HEK293T (cell line): ENCODE results near the gene ACOX3.

ENCODE experiments used
- BHLHE40 ChIP-seq: fragments of 450-650 bp; IDR thresholded peaks from 2 replicates; pipeline ENCODE4 v1.6.1; 2016; ENCODE audit warnings: mild to moderate bottlenecking, moderate library complexity, borderline replicate concordance
- CTBP1 ChIP-seq: fragments of 450-650 bp; IDR thresholded peaks from 2 replicates; pipeline ENCODE4 v1.6.1; 2016; ENCODE audit warnings: borderline replicate concordance
- ELF4 ChIP-seq: fragments of 450-650 bp; IDR thresholded peaks from 2 replicates; pipeline ENCODE4 v1.6.1; 2017; ENCODE audit warnings: antibody characterized with exemption
- FOXA1 ChIP-seq: fragments of 450-650 bp; IDR thresholded peaks from 2 replicates; pipeline ENCODE4 v1.6.1; 2016; ENCODE audit warnings: mild to moderate bottlenecking
- FOXK2 ChIP-seq: fragments of 450-650 bp; IDR thresholded peaks from 2 replicates; pipeline ENCODE4 v1.6.1; 2016; ENCODE audit warnings: mild to moderate bottlenecking
- FOXM1 ChIP-seq: fragments of 450-650 bp; IDR thresholded peaks from 2 replicates; pipeline ENCODE4 v1.6.1; 2017; ENCODE audit warnings: mild to moderate bottlenecking, borderline replicate concordance
- L3MBTL2 ChIP-seq: fragments of 450-650 bp; conservative IDR thresholded peaks from 2 replicates; pipeline ENCODE4 v1.6.1; 2016; ENCODE audit warnings: mild to moderate bottlenecking
- LEF1 ChIP-seq: fragments of 450-650 bp; IDR thresholded peaks from 2 replicates; pipeline ENCODE4 v1.6.1; 2017; ENCODE audit warnings: mild to moderate bottlenecking, borderline replicate concordance
- PKNOX1 ChIP-seq: fragments of 450-650 bp; IDR thresholded peaks from 2 replicates; pipeline ENCODE4 v1.6.1; 2016
- SP1 ChIP-seq: fragments of 450-650 bp; IDR thresholded peaks from 2 replicates; pipeline ENCODE4 v1.6.1; 2017
- SUZ12 ChIP-seq: fragments of 450-650 bp; IDR thresholded peaks from 2 replicates; pipeline ENCODE4 v1.6.1; 2016; ENCODE audit warnings: mild to moderate bottlenecking
- TARDBP ChIP-seq: fragments of 450-650 bp; IDR thresholded peaks from 2 replicates; pipeline ENCODE4 v1.6.1; 2016
- ZNF384 ChIP-seq: fragments of 450-650 bp; IDR thresholded peaks from 2 replicates; pipeline ENCODE4 v1.6.1; 2016

GRCh38 chr4:8434251-8435073 is 6.1 kb downstream of the ACOX3 start:
- TF ChIP-seq FOXK2 = no peak
- no peak for TF ChIP-seq SUZ12
- TF ChIP-seq L3MBTL2 = no peak
- no peak for TF ChIP-seq ZNF384
- no peak for TF ChIP-seq ELF4
- TF ChIP-seq CTBP1 = no peak
- TF ChIP-seq PKNOX1 = no peak
- TF ChIP-seq FOXM1 = no peak
- TF ChIP-seq LEF1 = no peak
- no peak for TF ChIP-seq TARDBP
- TF ChIP-seq SP1 = no peak
- no peak for TF ChIP-seq BHLHE40
- TF ChIP-seq FOXA1 = no peak
